ENCODE data around the gene OSBPL5.
"Not testable (repeated sequence)": the region's sequence is repeated elsewhere in the genome, so short reads cannot be mapped to it uniquely, and the experiment has no call there.

OSBPL5 gene

DNA sequence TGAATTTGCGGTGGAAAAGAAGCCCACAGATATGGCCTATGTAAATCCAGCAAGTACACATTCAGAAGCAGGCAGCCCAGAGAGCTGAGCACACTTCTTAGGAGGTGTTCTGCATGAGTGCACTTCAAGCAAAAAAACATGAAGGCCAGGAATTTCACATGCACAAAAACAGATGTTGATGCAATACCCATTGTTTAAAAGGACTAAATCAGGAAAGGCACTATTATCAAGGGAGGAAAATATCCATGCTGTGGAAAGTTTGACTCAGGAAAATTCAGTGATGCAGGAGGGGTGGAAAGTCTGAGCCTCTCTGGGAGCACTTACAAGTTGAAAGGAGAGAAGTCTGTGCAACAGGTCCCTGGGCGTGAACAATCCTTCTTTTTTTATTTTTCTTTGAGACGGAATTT is 92.1 kb downstream of the OSBPL5 start:
- no peak overlapping the region for H3K4me3 ChIP-seq (ENCODE audit: low read length)
- no peaks in the 10 kb centered on the region for H3K36me3 ChIP-seq (ENCODE audit: insufficient read depth, low read length)
- no peaks in the 10 kb centered on the region for H3K9me3 ChIP-seq (ENCODE audit: low read length)
- no peaks in the 10 kb centered on the region for H3K27me3 ChIP-seq (ENCODE audit: insufficient read depth, low read length)
- peaks cover 4% of the 10 kb centered on the region for H3K4me1 ChIP-seq (ENCODE audit: insufficient read depth, low read length)
- H2AFZ ChIP-seq (ENCODE audit: low read depth, low read length): no peak overlapping the region

- no peak overlapping the region for H3K4me3 ChIP-seq (ENCODE audit: low read length)
- H3K27me3 ChIP-seq (ENCODE audit: insufficient read depth, low read length): no peaks in the 10 kb centered on the region
- H3K9me3 ChIP-seq (ENCODE audit: low read length): peaks cover under 1% of the 10 kb centered on the region
- H3K36me3 ChIP-seq (ENCODE audit: insufficient read depth, low read length): no peaks in the 10 kb centered on the region
- peaks cover 4% of the 10 kb centered on the region for H3K4me1 ChIP-seq (ENCODE audit: insufficient read depth, low read length)
- H2AFZ ChIP-seq (ENCODE audit: low read depth, low read length): no peak overlapping the region
Measured at GRCh38 chr11:3069425-3069824, 95.7 kb downstream of the OSBPL5 start.

GRCh38 chr11:3066308-3066707 is 98.8 kb downstream of the OSBPL5 start:
- H3K36me3 ChIP-seq (ENCODE audit: insufficient read depth, low read length); H3K4me1 ChIP-seq (ENCODE audit: insufficient read depth, low read length); H3K4me3 ChIP-seq (ENCODE audit: low read length); H3K9me3 ChIP-seq (ENCODE audit: low read length); H3K27me3 ChIP-seq (ENCODE audit: insufficient read depth, low read length); H2AFZ ChIP-seq (ENCODE audit: low read depth, low read length): not testable (repeated sequence)

GRCh38 chr11:3064709-3065108 is 100.4 kb downstream of the OSBPL5 start:
- H3K9me3 ChIP-seq (ENCODE audit: low read length); H3K4me1 ChIP-seq (ENCODE audit: insufficient read depth, low read length); H3K27me3 ChIP-seq (ENCODE audit: insufficient read depth, low read length); H3K4me3 ChIP-seq (ENCODE audit: low read length); H2AFZ ChIP-seq (ENCODE audit: low read depth, low read length); H3K36me3 ChIP-seq (ENCODE audit: insufficient read depth, low read length): not testable (repeated sequence)

GRCh38 chr11:3063876-3064275 is 101.2 kb downstream of the OSBPL5 start:
- H2AFZ ChIP-seq (ENCODE audit: low read depth, low read length); H3K27me3 ChIP-seq (ENCODE audit: insufficient read depth, low read length); H3K4me1 ChIP-seq (ENCODE audit: insufficient read depth, low read length); H3K36me3 ChIP-seq (ENCODE audit: insufficient read depth, low read length); H3K4me3 ChIP-seq (ENCODE audit: low read length); H3K9me3 ChIP-seq (ENCODE audit: low read length): not testable (repeated sequence)

- not testable (repeated sequence) for H3K36me3 ChIP-seq (ENCODE audit: insufficient read depth, low read length); H3K27me3 ChIP-seq (ENCODE audit: insufficient read depth, low read length); H3K4me3 ChIP-seq (ENCODE audit: low read length); H3K9me3 ChIP-seq (ENCODE audit: low read length); H2AFZ ChIP-seq (ENCODE audit: low read depth, low read length); H3K4me1 ChIP-seq (ENCODE audit: insufficient read depth, low read length)
Measured at GRCh38 chr11:3063432-3063831, 101.7 kb downstream of the OSBPL5 start.

- no peak overlapping the region for H3K4me3 ChIP-seq (ENCODE audit: low read length)
- peaks cover 1% of the 10 kb centered on the region for H3K9me3 ChIP-seq (ENCODE audit: low read length)
- H3K27me3 ChIP-seq (ENCODE audit: insufficient read depth, low read length): no peaks in the 10 kb centered on the region
- peaks cover 13% of the 10 kb centered on the region for H3K4me1 ChIP-seq (ENCODE audit: insufficient read depth, low read length)
- H2AFZ ChIP-seq (ENCODE audit: low read depth, low read length): no peak overlapping the region
- H3K36me3 ChIP-seq (ENCODE audit: insufficient read depth, low read length): no peaks in the 10 kb centered on the region
Measured at GRCh38 chr11:3060436-3061025, 104.6 kb downstream of the OSBPL5 start.

GRCh38 chr11:3058753-3059664 is 106.1 kb downstream of the OSBPL5 start:
- Histone ChIP-seq H3K36me3 (ENCODE audit: insufficient read depth, low read length) (peaks cover 3% of the 10 kb centered on the region), H3K27me3 (ENCODE audit: insufficient read depth, low read length) (no peaks in the 10 kb centered on the region), H3K4me1 (ENCODE audit: insufficient read depth, low read length) (peaks cover 13% of the 10 kb centered on the region), H3K9me3 (ENCODE audit: low read length) (no peaks in the 10 kb centered on the region), H3K4me3 (ENCODE audit: low read length) (no peak overlapping the region), H2AFZ (ENCODE audit: low read depth, low read length) (no peak overlapping the region)

GRCh38 chr11:3057069-3057963 is 107.8 kb downstream of the OSBPL5 start, which contains the start of gene CARS1:
CARS1 (minus strand) TSS chr11:3057423; CDS start chr11:3057367, 56 bp downstream.
- H3K4me1 ChIP-seq (ENCODE audit: insufficient read depth, low read length): peaks cover 13% of the 10 kb centered on the region

DNA sequence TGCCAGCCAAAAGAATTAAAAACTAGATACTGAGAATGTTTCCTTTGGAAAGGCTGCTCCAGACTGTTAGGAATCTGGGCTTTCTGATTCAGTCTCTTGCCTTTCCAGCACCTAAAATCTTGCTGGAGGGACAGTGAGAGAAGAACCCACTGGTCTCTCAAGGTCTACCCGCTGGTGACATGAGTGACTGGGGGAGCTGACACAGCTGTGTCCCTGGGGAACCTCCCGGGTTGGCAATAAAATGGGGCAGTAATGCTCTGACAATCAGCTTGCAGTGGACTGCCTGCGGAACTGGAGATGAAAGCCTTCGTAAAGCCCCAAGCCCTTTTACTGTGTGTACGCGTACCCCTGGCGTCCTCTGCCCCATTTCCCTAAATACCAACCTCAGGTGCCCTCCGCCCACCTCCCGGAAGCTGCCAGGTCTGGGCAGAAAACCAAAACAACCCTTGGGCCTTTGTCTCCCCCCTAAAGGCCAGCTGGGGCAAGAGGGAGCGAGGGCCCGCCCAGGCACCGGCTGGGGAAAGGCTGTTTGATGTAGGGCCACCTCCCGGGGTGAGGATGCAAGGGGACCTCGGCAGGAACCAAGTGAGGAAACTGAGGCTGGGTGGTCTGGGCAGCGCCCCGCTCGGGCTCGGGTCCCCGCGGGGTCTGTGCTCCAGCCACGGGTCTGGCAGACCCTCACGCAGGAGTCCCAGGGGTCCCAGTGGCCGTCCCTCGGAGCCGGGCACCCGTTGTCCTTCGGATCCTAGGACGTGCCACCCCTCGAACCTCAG is 108.6 kb downstream of the OSBPL5 start:
- peak overlapping the region; percentile 85 for H3K4me3 ChIP-seq (ENCODE audit: low read length)
- no peak overlapping the region for H2AFZ ChIP-seq (ENCODE audit: low read depth, low read length)
- no peaks in the 10 kb centered on the region for H3K27me3 ChIP-seq (ENCODE audit: insufficient read depth, low read length)
- peaks cover 10% of the 10 kb centered on the region for H3K36me3 ChIP-seq (ENCODE audit: insufficient read depth, low read length)
- H3K4me1 ChIP-seq (ENCODE audit: insufficient read depth, low read length): peaks cover 20% of the 10 kb centered on the region
- H3K9me3 ChIP-seq (ENCODE audit: low read length): no peaks in the 10 kb centered on the region

More at GRCh38 chr11:3057069-3057963, 107.8 kb downstream of the OSBPL5 start, which contains the start of gene CARS1:
- H3K9me3 ChIP-seq (ENCODE audit: low read length): no peaks in the 10 kb centered on the region
- peaks cover 10% of the 10 kb centered on the region for H3K36me3 ChIP-seq (ENCODE audit: insufficient read depth, low read length)
- H2AFZ ChIP-seq (ENCODE audit: low read depth, low read length): peak within 1 kb of the TSS; percentile 90
- no peaks in the 10 kb centered on the region for H3K27me3 ChIP-seq (ENCODE audit: insufficient read depth, low read length)
- peak within 1 kb of the TSS; percentile 85 for H3K4me3 ChIP-seq (ENCODE audit: low read length)

GRCh38 chr11:3055891-3056290 is 109.2 kb downstream of the OSBPL5 start:
- Histone ChIP-seq H3K27me3 (ENCODE audit: insufficient read depth, low read length) (no peaks in the 10 kb centered on the region), H3K9me3 (ENCODE audit: low read length) (no peaks in the 10 kb centered on the region), H3K36me3 (ENCODE audit: insufficient read depth, low read length) (peaks cover 10% of the 10 kb centered on the region), H3K4me3 (ENCODE audit: low read length) (peak overlapping the region; percentile 85), H2AFZ (ENCODE audit: low read depth, low read length) (no peak overlapping the region), H3K4me1 (ENCODE audit: insufficient read depth, low read length) (peaks cover 21% of the 10 kb centered on the region)

DNA sequence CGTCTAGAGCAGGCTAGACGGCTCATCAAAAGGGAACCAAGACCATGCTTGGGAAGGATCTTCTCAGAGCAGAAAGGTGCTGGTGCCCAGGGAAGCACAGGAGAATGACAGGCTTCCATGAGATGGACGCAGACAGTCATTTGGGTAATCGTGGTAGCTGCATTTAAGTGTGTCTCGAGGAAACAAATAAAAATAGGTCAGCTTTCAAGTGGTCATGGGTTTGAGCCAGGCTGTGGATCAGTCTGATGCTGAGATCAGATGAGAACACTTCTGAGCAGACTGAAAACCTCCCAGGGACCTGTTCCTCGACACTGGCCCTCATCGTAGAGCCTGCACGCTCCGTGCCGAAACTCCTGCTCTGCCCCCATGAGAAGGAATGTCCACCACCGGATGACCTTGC is 112.5 kb downstream of the OSBPL5 start:
- no peaks in the 10 kb centered on the region for H3K27me3 ChIP-seq (ENCODE audit: insufficient read depth, low read length)
- no peak overlapping the region for H3K4me3 ChIP-seq (ENCODE audit: low read length)
- H3K9me3 ChIP-seq (ENCODE audit: low read length): no peaks in the 10 kb centered on the region
- no peak overlapping the region for H2AFZ ChIP-seq (ENCODE audit: low read depth, low read length)
- peaks cover 32% of the 10 kb centered on the region for H3K4me1 ChIP-seq (ENCODE audit: insufficient read depth, low read length)
- H3K36me3 ChIP-seq (ENCODE audit: insufficient read depth, low read length): peaks cover 10% of the 10 kb centered on the region
